IMR-90 (cell line): Measurements from ENCODE around the gene MIEN1. TPM values are rescaled to one million over a fixed set of nuclear protein-coding genes. Genes with fewer than 3 reads are reported as not detected.

ENCODE experiments used
- ATAC-seq: fragments of 200-7000 bp; cut with Tn5 transposase; 2 replicates; pipeline ENCODE4 v1.9.1; 2020; ENCODE audit warnings: low read depth, mild to moderate bottlenecking, moderate library complexity
- Bru-seq: library from RNA; stranded (reverse); fragments of 400-500 nt; gene quantifications from one replicate; lab custom pipeline; 2021; lab: Mats Ljungman, UMichigan
- BruChase-seq, 2 experiments: library from RNA; stranded (reverse); fragments of 400-500 nt; gene quantifications; one replicate each; lab custom pipeline; 2021; lab: Mats Ljungman, UMichigan
- BruUV-seq: library from RNA; stranded (reverse); fragments of 400-500 nt; replicated peaks from 2 replicates; lab custom pipeline; 2021; lab: Mats Ljungman, UMichigan
- CTCF ChIA-PET: fragments of 300-600 bp; formaldehyde crosslinking; extraction: SDS; loops from one replicate; lab custom pipeline; 2021; ENCODE audit warnings: antibody characterized with exemption; lab: Yijun Ruan, JAX
- POLR2A ChIA-PET: fragments of 300-600 bp; sonication (Branson Sonifier 250); formaldehyde crosslinking; loops from one replicate; lab custom pipeline; 2022; ENCODE audit warnings: antibody characterized with exemption; ENCODE audit not compliant: unreplicated experiment; lab: Charles Lee
- DNase-seq: peaks from one replicate; pipeline ENCODE4 v3.0.0; 2013
- H2AFZ ChIP-seq: replicated peaks from 2 replicates; pipeline ENCODE3; 2013; ENCODE audit warnings: low read length, mild to moderate bottlenecking; ENCODE audit not compliant: poor library complexity
- H2AK5ac ChIP-seq: 2 replicates; pipeline ENCODE4 v1.6.1; 2013; ENCODE audit warnings: low read depth, low read length, inconsistent platforms
- H2AK9ac ChIP-seq: replicated peaks from 2 replicates; pipeline ENCODE3; 2013; ENCODE audit warnings: mild to moderate bottlenecking, low read depth, low read length, moderate library complexity; ENCODE audit not compliant: poor library complexity
- H2BK120ac ChIP-seq: 2 replicates; pipeline ENCODE4 v1.6.1; 2013; ENCODE audit warnings: low read depth, low read length, inconsistent platforms
- H2BK15ac ChIP-seq: 3 replicates; pipeline ENCODE4 v1.6.1; 2013; ENCODE audit warnings: low read depth, low read length, inconsistent platforms
- H2BK20ac ChIP-seq: 2 replicates; pipeline ENCODE4 v1.6.1; 2013; ENCODE audit warnings: low read depth, mild to moderate bottlenecking, inconsistent platforms, low read length, moderate library complexity
- H2BK5ac ChIP-seq: 2 replicates; pipeline ENCODE4 v1.6.1; 2013; ENCODE audit warnings: mild to moderate bottlenecking, low read depth, low read length, inconsistent platforms; ENCODE audit not compliant: poor library complexity, severe bottlenecking
- H3K14ac ChIP-seq: replicated peaks from 2 replicates; pipeline ENCODE4 v1.6.1; 2013; ENCODE audit warnings: low read depth, low read length, inconsistent platforms
- H3K18ac ChIP-seq: 2 replicates; pipeline ENCODE4 v1.6.1; 2013; ENCODE audit warnings: low read depth, low read length, control low read depth
- H3K23ac ChIP-seq: 2 replicates; pipeline ENCODE4 v1.6.1; 2013; ENCODE audit warnings: low read depth, low read length, inconsistent platforms
- H3K27ac ChIP-seq: 2 replicates; pipeline ENCODE4 v1.5.1; 2013; ENCODE audit warnings: mild to moderate bottlenecking, control low read depth, low read length; ENCODE audit not compliant: insufficient read depth
- H3K27me3 ChIP-seq: 2 replicates; pipeline ENCODE4 v1.6.1; 2013; ENCODE audit warnings: low read length; ENCODE audit not compliant: control insufficient read depth, insufficient read depth
- H3K36me3 ChIP-seq: 2 replicates; pipeline ENCODE4 v1.6.1; 2013; ENCODE audit warnings: low read length, mixed read lengths; ENCODE audit not compliant: control insufficient read depth, insufficient read depth
- H3K4ac ChIP-seq: 2 replicates; pipeline ENCODE4 v1.6.1; 2013; ENCODE audit warnings: low read depth, low read length, inconsistent platforms
- H3K4me1 ChIP-seq: 2 replicates; pipeline ENCODE4 v1.6.1; 2013; ENCODE audit warnings: low read length, mixed read lengths; ENCODE audit not compliant: control insufficient read depth, insufficient read depth
- H3K4me2 ChIP-seq: 2 replicates; pipeline ENCODE4 v1.6.1; 2013; ENCODE audit warnings: low read depth, mild to moderate bottlenecking, control low read depth, low read length, moderate library complexity
- H3K4me3 ChIP-seq: 2 replicates; pipeline ENCODE4 v1.5.1; 2013; ENCODE audit warnings: low read depth, mild to moderate bottlenecking, control low read depth, low read length, moderate library complexity; ENCODE audit not compliant: insufficient read depth
- H3K56ac ChIP-seq: 2 replicates; pipeline ENCODE4 v1.6.1; 2013; ENCODE audit warnings: low read length, inconsistent platforms; ENCODE audit not compliant: insufficient read depth; ENCODE audit errors: extremely low read depth
- H3K79me1 ChIP-seq, 2 experiments: 2 replicates each; pipeline ENCODE4 v1.6.1; 2013; ENCODE audit warnings: low read length in 2 of 2, inconsistent platforms in 1 of 2, low read depth in 1 of 2
- H3K9ac ChIP-seq: 2 replicates; pipeline ENCODE4 v1.6.1; 2013; ENCODE audit warnings: low read depth, low read length, control low read depth
- H3K9me1 ChIP-seq: 2 replicates; pipeline ENCODE4 v1.6.1; 2013; ENCODE audit warnings: low read length, inconsistent platforms; ENCODE audit not compliant: insufficient read depth
- H3K9me3 ChIP-seq: 2 replicates; pipeline ENCODE4 v1.6.1; 2013; ENCODE audit warnings: low read length; ENCODE audit not compliant: control insufficient read depth, insufficient read depth
- H4K20me1 ChIP-seq: 2 replicates; pipeline ENCODE4 v1.6.1; 2013; ENCODE audit warnings: low read length, inconsistent platforms; ENCODE audit not compliant: insufficient read depth
- H4K5ac ChIP-seq: 2 replicates; pipeline ENCODE4 v1.6.1; 2013; ENCODE audit warnings: mild to moderate bottlenecking, low read depth, low read length, control low read depth
- H4K8ac ChIP-seq, 2 experiments: 2 replicates each; pipeline ENCODE4 v1.6.1; 2013; ENCODE audit warnings: low read depth in 2 of 2, low read length in 2 of 2, control low read depth in 1 of 2, inconsistent platforms in 1 of 2
- H4K91ac ChIP-seq: 2 replicates; pipeline ENCODE4 v1.6.1; 2013; ENCODE audit warnings: low read depth, low read length, inconsistent platforms; ENCODE audit not compliant: insufficient read depth
- BHLHE40 ChIP-seq: fragments of 150-350 bp; IDR thresholded peaks from 2 replicates; pipeline ENCODE4 v1.6.1; 2016; ENCODE audit warnings: mild to moderate bottlenecking, low read depth, low read length
- CEBPB ChIP-seq: IDR thresholded peaks from 2 replicates; pipeline ENCODE4 v1.6.1; 2012; ENCODE audit warnings: low read depth, low read length, improper control_type of control experiment
- CHD1 ChIP-seq: IDR thresholded peaks from 2 replicates; pipeline ENCODE4 v1.6.1; 2012; ENCODE audit warnings: low read depth, low read length, improper control_type of control experiment
- CTCF ChIP-seq: conservative IDR thresholded peaks from 2 replicates; pipeline ENCODE4 v1.5.1; 2012; ENCODE audit warnings: mild to moderate bottlenecking, low read depth, low read length, improper control_type of control experiment
- ELK1 ChIP-seq: fragments of 150-350 bp; IDR thresholded peaks from 2 replicates; pipeline ENCODE4 v1.6.1; 2016; ENCODE audit warnings: low read depth, mild to moderate bottlenecking, low read length, moderate library complexity, borderline replicate concordance
- MAFK ChIP-seq: IDR thresholded peaks from 2 replicates; pipeline ENCODE4 v1.6.1; 2012; ENCODE audit warnings: low read depth, low read length, improper control_type of control experiment
- MAZ ChIP-seq: IDR thresholded peaks from 2 replicates; pipeline ENCODE4 v1.6.1; 2012; ENCODE audit warnings: low read depth, mild to moderate bottlenecking, low read length, improper control_type of control experiment, moderate library complexity, borderline replicate concordance
- MXI1 ChIP-seq: IDR thresholded peaks from 2 replicates; pipeline ENCODE4 v1.6.1; 2012; ENCODE audit warnings: low read depth, mild to moderate bottlenecking, low read length, moderate library complexity, borderline replicate concordance
- NFE2L2 ChIP-seq: fragments of 150-350 bp; IDR thresholded peaks from 2 replicates; pipeline ENCODE4 v1.6.1; 2016; ENCODE audit warnings: low read depth, mild to moderate bottlenecking, low read length
- RAD21 ChIP-seq: IDR thresholded peaks from 2 replicates; pipeline ENCODE4 v1.6.1; 2012; ENCODE audit warnings: low read length, improper control_type of control experiment
- RCOR1 ChIP-seq: IDR thresholded peaks from 2 replicates; pipeline ENCODE4 v1.6.1; 2012; ENCODE audit warnings: mild to moderate bottlenecking, low read length, improper control_type of control experiment; ENCODE audit not compliant: insufficient replicate concordance
- RFX5 ChIP-seq: IDR thresholded peaks from 2 replicates; pipeline ENCODE4 v1.8.0; 2012; ENCODE audit warnings: low read depth, mild to moderate bottlenecking, low read length, moderate library complexity
- WGBS, 2 experiments: methylation state at CpG; one replicate each; pipeline versions ENCODE4 v1.1.5 to v1.1.7; 2013; ENCODE audit warnings: missing lambda C conversion rate in 2 of 2; ENCODE audit not compliant: insufficient read length in 1 of 2; ENCODE audit errors: extremely low coverage in 2 of 2; 5-methylcytosine and 5-hydroxymethylcytosine counted together
- dilution Hi-C: fragments of 300-500 bp; cut with HindIII; formaldehyde crosslinking; loops from one replicate; pipeline ENCODE4 v1.14.3; 2018; ENCODE audit warnings: low sequenced_read_pairs; ENCODE audit not compliant: unreplicated experiment
- in situ Hi-C: fragments of 300-500 bp; cut with MboI; formaldehyde crosslinking; loops from 3 replicates; pipeline ENCODE4 v1.14.3; 2019; ENCODE audit warnings: low sequenced_read_pairs, inconsistent platforms, mixed read lengths
- intact Hi-C: fragments of 100-400 bp; cut with micrococcal nuclease; formaldehyde crosslinking; loops from 2 replicates; pipeline ENCODE4 v1.10.0; 2022
- long read RNA-seq: library from polyadenylated mRNA; unstranded; transcript quantifications from one replicate; pipeline ENCODE4 v2.0.0, GENCODE V29; 2021; ENCODE audit not compliant: unreplicated experiment
- polyA plus RNA-seq, 3 experiments: library from polyadenylated mRNA; depleted of rRNA; stranded (reverse); fragments of >200 nt; gene quantifications; 2 replicates each; pipeline ENCODE4 v1.2.3, GENCODE V29; 2012; ENCODE audit warnings: low replicate concordance in 1 of 3
- total RNA-seq: library from RNA; depleted of rRNA; stranded (reverse); fragments of >200 nt; gene quantifications from 2 replicates; pipeline ENCODE4 v1.2.3, GENCODE V29; 2012; rRNA removed

The MIEN1 gene
- total RNA-seq (20.3 and 22.2 TPM in 2 replicates), polyA plus RNA-seq (2012; rRNA removed) (75.6 and 82.4 TPM in 2 replicates), Bru-seq, nascent RNA (percentile 73 among the genes with signal in this experiment), BruChase-seq, experiment 1, labeled RNA remaining after a 6-hour chase (percentile 71 among the genes with signal in this experiment), BruChase-seq, experiment 2, labeled RNA remaining after a 2-hour chase (percentile 51 among the genes with signal in this experiment)
- 81.7 and 149 TPM in 2 replicates for polyA plus RNA-seq (2012; cell fraction: cytosol; rRNA removed)
- 24.0 and 30.9 TPM in 2 replicates for polyA plus RNA-seq (2012; cell fraction: nucleus; rRNA removed; ENCODE audit: low replicate concordance)
- long read RNA-seq, transcript MIEN1-201 (4 exons, 1,006 nt): major isoform, 17 of 21 reads
- long read RNA-seq, partial matches to known transcripts: 0 of 21 reads
- long read RNA-seq, other reads (novel, unspliced or antisense): 0 of 21 reads

GRCh38 chr17:39730095-39730921 lies at the start of gene MIEN1:
Gene MIEN1, minus strand, starts transcription at chr17:39730532. Its CDS starts 37 bp downstream, at chr17:39730495.
- in situ Hi-C loops (no loop called here), dilution Hi-C loops (no loop called here), intact Hi-C loops (loop anchor here (1.0 kb wide), 1 partner anchor 24 kb away; no protein-coding TSS in a partner anchor)
- H3K9ac ChIP-seq: peak within 1 kb of the TSS; percentile 83
- ChIA-PET POLR2A (no interaction called here), CTCF (interaction anchor here (0.5 to 1.8 kb wide), 6 partner anchors 19 to 108 kb away, joined by 3 to 5 read pairs (median 4); partner anchors contain the start of gene ERBB2)
- no peak within 1 kb of the TSS; the same call in 2 of the 3 replicates for H2BK15ac ChIP-seq
- H2BK20ac ChIP-seq: no peak within 1 kb of the TSS
- H3K27me3 ChIP-seq: no peaks in the 10 kb centered on the region
- peak within 1 kb of the TSS; percentile 83 for H2BK5ac ChIP-seq
- peak within 1 kb of the TSS; percentile 83 for H2BK120ac ChIP-seq
- H4K5ac ChIP-seq: peak within 1 kb of the TSS; percentile 79
- peaks cover 5% of the 10 kb centered on the region; the same call in 1 of the 2 replicates for H3K4me1 ChIP-seq
- peak within 1 kb of the TSS; percentile 87 for H3K27ac ChIP-seq
- DNase-seq (peak; percentile 68), ATAC-seq (peak; percentile 97)
- peak within 1 kb of the TSS; percentile 95 for H3K4me2 ChIP-seq
- H3K4me3 ChIP-seq: peak within 1 kb of the TSS; percentile 74
- peaks cover 30% of the 10 kb centered on the region for H3K36me3 ChIP-seq
- peaks cover 9 to 17% of the 10 kb centered on the region in 2 experiments for H3K79me1 ChIP-seq
- peak within 1 kb of the TSS; percentile 90 for H3K23ac ChIP-seq
- H4K20me1 ChIP-seq: no peaks in the 10 kb centered on the region; the same call in 1 of the 2 replicates
- peak within 1 kb of the TSS; percentile 91 for H3K14ac ChIP-seq
- peak within 1 kb of the TSS; percentile 100 for H2AFZ ChIP-seq
- H2AK9ac ChIP-seq: peak within 1 kb of the TSS; percentile 97
- peak within 1 kb of the TSS; percentile 85 to 97 for H4K8ac ChIP-seq
- H2AK5ac ChIP-seq: peak within 1 kb of the TSS; percentile 84; the same call in 1 of the 2 replicates
- BruUV-seq: no TSS peak
- peak within 1 kb of the TSS; percentile 55; the same call in 1 of the 2 replicates for H3K18ac ChIP-seq
- no CpG with 5 or more reads among the region's 65 CpGs for WGBS, 2 experiments
- peak within 1 kb of the TSS; percentile 89 for H3K4ac ChIP-seq
- H4K91ac ChIP-seq: peak within 1 kb of the TSS; percentile 82
- peaks cover 13% of the 10 kb centered on the region for H3K9me1 ChIP-seq
- peak within 1 kb of the TSS; percentile 85; the same call in 1 of the 2 replicates for H3K56ac ChIP-seq
- H3K9me3 ChIP-seq: no peaks in the 10 kb centered on the region
- TF ChIP-seq RAD21 (peak; percentile 43), CEBPB (no peak), BHLHE40 (peak; percentile 96), RFX5 (no peak), MAZ (peak; percentile 87), CHD1 (no peak), RCOR1 (no peak), NFE2L2 (no peak), MAFK (no peak), CTCF (peak; percentile 89), MXI1 (peak; percentile 32; the same call in 1 of the 2 replicates), ELK1 (no peak)
